AG08395 (cell line): Measurements from ENCODE around the gene MEGF6.
A peak's percentile ranks its signal among the peaks of the same experiment; 100 is the strongest.

Source experiments
- DNase-seq: peaks from one replicate; pipeline ENCODE4 v3.0.0; 2012; ENCODE audit warnings: mixed read lengths, low spot score

The MEGF6 gene

GRCh38 chr1:3609769-3610526 lies 1.4 kb downstream of the MEGF6 start:
- DNase-seq, result no peak

GRCh38 chr1:3609016-3609768 lies 2.1 kb downstream of the MEGF6 start:
- DNase-seq, result no peak

- DNase-seq, result no peak
These were observed 3.2 kb downstream of the MEGF6 start for GRCh38 chr1:3608154-3608553.

- no peak for DNase-seq
These were observed 3.6 kb downstream of the MEGF6 start for GRCh38 chr1:3607703-3608065.

- DNase-seq, result no peak
These were observed 4.3 kb downstream of the MEGF6 start for GRCh38 chr1:3606779-3607702.

GRCh38 chr1:3604997-3605823 lies 6.1 kb downstream of the MEGF6 start:
- DNase-seq, result no peak

GRCh38 chr1:3604468-3604974 lies 6.8 kb downstream of the MEGF6 start:
- no peak for DNase-seq

- DNase-seq, result no peak
These were observed 7.5 kb downstream of the MEGF6 start for GRCh38 chr1:3603571-3604467.

GRCh38 chr1:3603156-3603555 lies 8.2 kb downstream of the MEGF6 start:
- no peak for DNase-seq

- DNase-seq, result no peak
These were observed 8.9 kb downstream of the MEGF6 start for GRCh38 chr1:3602375-3602774.

- DNase-seq, result no peak
These were observed 9.6 kb downstream of the MEGF6 start for GRCh38 chr1:3601743-3602142.

GRCh38 chr1:3600354-3600753 lies 11.0 kb downstream of the MEGF6 start:
- DNase-seq, result no peak

- no peak for DNase-seq
These were observed 11.5 kb downstream of the MEGF6 start for GRCh38 chr1:3599816-3600215.

GRCh38 chr1:3599286-3599811 lies 12.0 kb downstream of the MEGF6 start:
- DNase-seq, result peak; percentile 18

- no peak for DNase-seq
These were observed 12.6 kb downstream of the MEGF6 start for GRCh38 chr1:3598522-3599285.

GRCh38 chr1:3598051-3598491 lies 13.2 kb downstream of the MEGF6 start:
- no peak for DNase-seq

GRCh38 chr1:3597599-3597964 lies 13.7 kb downstream of the MEGF6 start:
- no peak for DNase-seq

GRCh38 chr1:3596663-3597598 lies 14.4 kb downstream of the MEGF6 start:
- DNase-seq, result no peak
